AG04449 (cell line): Measurements from ENCODE around the gene SPAG5.

ENCODE experiments used
- CTCF ChIA-PET: fragments of 350-600 bp; formaldehyde crosslinking; extraction: SDS; loops from one replicate; lab custom pipeline; 2021; ENCODE audit warnings: antibody characterized with exemption; lab: Yijun Ruan, JAX
- POLR2A ChIA-PET: fragments of 400-600, 350-600 bp; formaldehyde crosslinking; extraction: SDS; loops from one replicate; lab custom pipeline; 2020; ENCODE audit warnings: antibody characterized with exemption, inconsistent platforms; lab: Yijun Ruan, JAX
- DNase-seq: peaks from one replicate; pipeline ENCODE4 v3.0.0-alpha.2; 2010; ENCODE audit warnings: low read depth, low spot score
- H3K4me3 ChIP-seq: 2 replicates; pipeline ENCODE4 v1.5.1; 2011; ENCODE audit warnings: low read depth, mild to moderate bottlenecking, control low read depth, low read length
- TF ChIP-seq, protein P1 (sequence below): IDR thresholded peaks from one replicate; pipeline ENCODE4 v1.5.1; 2011; ENCODE audit warnings: mild to moderate bottlenecking, moderate library complexity, low read length, control low read depth, inconsistent platforms; ENCODE audit not compliant: insufficient read depth; ENCODE audit errors: missing control alignments

Gene SPAG5

DNA sequence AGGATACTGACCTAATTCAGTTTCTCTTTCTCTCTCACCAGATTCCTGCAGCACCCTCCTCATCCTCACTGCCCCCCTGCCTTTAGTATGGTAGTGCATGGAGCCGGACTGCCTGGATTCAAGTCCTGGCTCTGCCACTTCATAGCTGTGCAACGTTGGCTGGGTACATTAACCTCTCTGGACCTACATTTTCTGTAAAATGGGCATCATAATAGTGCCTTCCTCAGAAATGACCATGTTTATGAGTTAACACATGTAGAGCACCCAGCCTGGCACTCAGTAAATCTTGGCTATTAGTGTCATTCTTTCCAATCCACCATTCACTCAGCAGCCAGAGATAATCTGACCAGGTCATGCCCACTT is 53.7 kb downstream of the SPAG5 start:
- CTCF ChIA-PET = interaction anchor here (1.2 to 8.9 kb wide), 4 partner anchors 8 to 65 kb away, joined by 3 to 107 read pairs (median 42); no protein-coding TSS in a partner anchor
- POLR2A ChIA-PET = no interaction called here
- H3K4me3 ChIP-seq = no peak overlapping the region
- TF ChIP-seq, protein P1, sequence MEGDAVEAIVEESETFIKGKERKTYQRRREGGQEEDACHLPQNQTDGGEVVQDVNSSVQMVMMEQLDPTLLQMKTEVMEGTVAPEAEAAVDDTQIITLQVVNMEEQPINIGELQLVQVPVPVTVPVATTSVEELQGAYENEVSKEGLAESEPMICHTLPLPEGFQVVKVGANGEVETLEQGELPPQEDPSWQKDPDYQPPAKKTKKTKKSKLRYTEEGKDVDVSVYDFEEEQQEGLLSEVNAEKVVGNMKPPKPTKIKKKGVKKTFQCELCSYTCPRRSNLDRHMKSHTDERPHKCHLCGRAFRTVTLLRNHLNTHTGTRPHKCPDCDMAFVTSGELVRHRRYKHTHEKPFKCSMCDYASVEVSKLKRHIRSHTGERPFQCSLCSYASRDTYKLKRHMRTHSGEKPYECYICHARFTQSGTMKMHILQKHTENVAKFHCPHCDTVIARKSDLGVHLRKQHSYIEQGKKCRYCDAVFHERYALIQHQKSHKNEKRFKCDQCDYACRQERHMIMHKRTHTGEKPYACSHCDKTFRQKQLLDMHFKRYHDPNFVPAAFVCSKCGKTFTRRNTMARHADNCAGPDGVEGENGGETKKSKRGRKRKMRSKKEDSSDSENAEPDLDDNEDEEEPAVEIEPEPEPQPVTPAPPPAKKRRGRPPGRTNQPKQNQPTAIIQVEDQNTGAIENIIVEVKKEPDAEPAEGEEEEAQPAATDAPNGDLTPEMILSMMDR = no peak
- no peak for DNase-seq

DNA sequence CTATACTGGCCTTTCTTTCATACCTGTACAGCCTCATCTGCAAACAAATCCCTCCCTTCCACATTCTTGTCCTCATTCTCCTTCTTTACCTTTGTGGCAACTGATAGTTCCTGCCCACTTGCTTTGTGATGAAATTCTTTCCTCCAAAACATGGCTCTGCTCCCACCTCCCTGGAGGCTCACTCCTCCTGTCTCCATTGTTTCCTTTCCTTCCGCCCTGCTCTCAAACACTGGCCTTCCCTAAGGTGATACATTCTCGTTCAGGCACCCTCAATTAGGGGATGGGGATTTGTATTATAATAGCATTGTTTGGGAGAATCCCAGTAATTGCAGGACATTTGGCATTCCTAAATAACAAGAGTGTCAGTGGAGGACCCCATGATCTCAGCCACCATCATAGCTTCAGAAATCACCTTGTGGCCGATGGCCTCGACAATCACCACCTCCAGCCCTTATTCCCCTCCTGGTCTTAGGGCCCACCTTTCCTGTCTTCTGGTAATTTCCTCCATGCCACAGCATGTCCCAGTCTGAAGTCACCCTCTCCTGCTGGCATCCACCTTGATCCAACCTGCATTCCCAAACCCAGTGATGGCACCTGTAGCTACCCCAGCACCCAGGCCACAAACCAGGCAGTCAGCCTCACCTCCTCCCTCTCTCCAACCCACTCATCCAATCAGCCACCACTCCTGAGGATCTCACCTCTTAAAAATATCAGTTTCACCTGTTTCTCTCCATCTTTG is 54.3 kb downstream of the SPAG5 start:
- TF ChIP-seq, protein P1 = no peak
- no peak overlapping the region for H3K4me3 ChIP-seq
- CTCF ChIA-PET = interaction anchor here (1.2 to 8.9 kb wide), 3 partner anchors 7 to 50 kb away, joined by 3 to 107 read pairs (median 77); no protein-coding TSS in a partner anchor
- DNase-seq = no peak
- POLR2A ChIA-PET = no interaction called here

DNA sequence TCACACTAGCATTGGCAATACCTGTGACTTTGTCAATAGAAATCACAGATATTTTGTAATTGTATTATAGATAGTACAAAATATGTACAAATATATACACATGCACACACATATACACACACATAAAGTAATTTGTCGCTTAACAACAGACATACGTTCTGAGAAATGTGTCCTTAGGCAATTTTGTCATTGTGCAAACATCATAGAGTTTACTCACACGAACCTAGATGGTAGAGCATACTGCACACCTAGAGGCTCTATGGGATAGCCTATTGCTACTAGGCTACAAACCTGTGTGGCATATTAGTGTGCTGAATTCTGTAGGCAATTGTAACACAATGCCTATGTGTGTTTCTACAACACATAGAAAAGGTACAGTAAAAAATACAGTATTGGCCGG is 57.4 kb downstream of the SPAG5 start:
- POLR2A ChIA-PET = no interaction called here
- no peak overlapping the region for H3K4me3 ChIP-seq
- TF ChIP-seq, protein P1 = no peak
- no peak for DNase-seq
- CTCF ChIA-PET = interaction anchor here (0.6 to 8.8 kb wide), 14 partner anchors 8 to 117 kb away, joined by 3 to 258 read pairs (median 8); partner anchors contain the start of genes FOXN1 and UNC119

DNA sequence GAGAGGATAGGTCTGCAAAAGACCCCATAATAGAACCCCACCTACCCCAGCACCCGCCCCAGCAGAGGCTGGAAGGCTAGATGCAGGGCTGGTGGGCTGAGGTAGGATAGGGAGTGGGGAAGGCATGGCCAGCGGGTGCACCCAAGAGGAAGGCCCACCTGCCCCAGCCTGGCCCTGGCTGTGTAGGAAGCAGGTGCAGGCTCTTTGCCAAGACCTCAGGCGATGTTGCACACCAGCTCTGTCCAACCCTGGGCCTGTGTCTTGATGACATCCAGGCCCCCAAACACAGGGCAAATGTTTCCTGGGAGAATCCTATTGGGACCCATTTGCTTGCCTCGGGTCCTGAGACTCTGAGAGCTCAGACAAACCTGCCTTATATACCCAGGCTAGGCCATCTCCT is 58.6 kb downstream of the SPAG5 start:
- H3K4me3 ChIP-seq = no peak overlapping the region
- TF ChIP-seq, protein P1 = no peak
- DNase-seq = no peak
- ChIA-PET CTCF (interaction anchor here (0.7 to 8.8 kb wide), 15 partner anchors 9 to 124 kb away, joined by 3 to 258 read pairs (median 6); partner anchors contain the start of genes FOXN1 and UNC119), POLR2A (no interaction called here)

DNA sequence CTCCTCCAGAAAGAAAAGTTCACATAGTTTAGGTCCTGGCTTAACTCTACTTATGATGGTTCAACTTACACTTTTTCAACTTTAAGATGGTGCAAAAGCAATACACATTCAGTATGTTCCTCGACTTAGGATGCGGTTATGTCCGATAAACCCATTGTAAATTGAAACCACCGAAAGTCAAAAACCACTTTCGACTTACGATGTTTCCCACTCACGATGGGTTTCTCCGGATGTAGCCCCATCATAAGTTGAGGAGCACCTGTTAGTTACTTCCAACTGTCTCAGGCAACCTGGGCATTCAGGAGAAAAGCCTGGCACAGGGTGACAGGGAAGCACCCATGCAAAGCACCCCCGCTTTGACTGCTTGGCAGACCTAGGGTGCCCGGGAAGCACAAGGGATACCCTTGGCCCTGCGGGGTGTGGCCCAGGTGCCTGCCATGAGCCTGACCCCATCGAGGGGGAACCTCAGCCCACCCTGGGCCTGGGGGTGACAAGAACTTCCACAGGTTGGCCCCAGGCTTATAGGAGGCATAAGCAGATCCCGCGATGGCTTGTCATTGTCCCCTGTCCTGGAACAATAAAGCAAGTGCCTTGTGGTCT is 60.4 kb downstream of the SPAG5 start:
- H3K4me3 ChIP-seq = no peak overlapping the region
- TF ChIP-seq, protein P1 = no peak
- no peak for DNase-seq
- CTCF ChIA-PET = interaction anchor here (1.3 to 8.8 kb wide), 5 partner anchors 11 to 50 kb away, joined by 3 to 258 read pairs (median 19); partner anchors contain the start of gene UNC119
- POLR2A ChIA-PET = no interaction called here

DNA sequence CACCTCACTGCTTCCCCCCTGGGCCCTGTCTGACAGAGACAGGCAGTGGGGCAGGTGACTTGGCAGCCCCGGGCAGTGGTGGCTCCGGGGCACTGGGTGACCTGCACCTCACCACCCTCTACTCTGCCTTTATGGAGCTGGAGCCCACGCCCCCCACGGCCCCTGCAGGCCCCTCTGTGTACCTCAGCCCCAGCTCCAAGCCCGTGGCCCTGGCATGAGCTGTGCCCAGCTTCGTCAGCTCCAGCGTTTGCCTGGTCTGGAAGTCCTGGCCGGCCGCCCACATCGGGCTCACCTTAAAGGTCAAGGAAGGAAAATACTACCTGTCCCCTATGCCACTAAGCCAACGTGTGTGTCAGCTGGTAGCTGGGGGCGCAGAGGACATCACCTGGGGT is 61.6 kb downstream of the SPAG5 start:
- no peak for DNase-seq
- TF ChIP-seq, protein P1 = no peak
- CTCF ChIA-PET = interaction anchor here (1.0 to 8.8 kb wide), 8 partner anchors 10 to 304 kb away, joined by 3 to 258 read pairs (median 4); partner anchors contain the start of gene UNC119
- POLR2A ChIA-PET = no interaction called here
- no peak overlapping the region for H3K4me3 ChIP-seq
